Mesendoderm (in vitro differentiated cells): ENCODE results near the gene AMH.

Experiments
- DNase-seq: peaks from one replicate; pipeline ENCODE4 v3.0.0; 2013
- H2AK5ac ChIP-seq: 2 replicates; pipeline ENCODE4 v1.6.1; 2013; ENCODE audit warnings: low read length, inconsistent platforms
- H2BK120ac ChIP-seq: 2 replicates; pipeline ENCODE4 v1.6.1; 2013; ENCODE audit warnings: low read depth, mild to moderate bottlenecking, low read length, moderate library complexity, mixed read lengths
- H2BK15ac ChIP-seq: replicated peaks from 2 replicates; pipeline ENCODE4 v1.6.1; 2013; ENCODE audit warnings: low read depth, mild to moderate bottlenecking, moderate library complexity
- H2BK5ac ChIP-seq: 2 replicates; pipeline ENCODE4 v1.6.1; 2013; ENCODE audit warnings: low read length, inconsistent platforms
- H3K18ac ChIP-seq: 2 replicates; pipeline ENCODE4 v1.6.1; 2013; ENCODE audit warnings: mild to moderate bottlenecking, low read length, mixed read lengths
- H3K23ac ChIP-seq: one replicate; pipeline ENCODE4 v1.6.1; 2013; ENCODE audit warnings: low read length
- H3K27ac ChIP-seq: 2 replicates; pipeline ENCODE4 v1.5.1; 2013; ENCODE audit warnings: low read depth, mild to moderate bottlenecking, inconsistent platforms, low read length, moderate library complexity
- H3K27me3 ChIP-seq: 2 replicates; pipeline ENCODE4 v1.6.1; 2013; ENCODE audit warnings: low read length, control low read depth, mild to moderate bottlenecking, inconsistent platforms; ENCODE audit not compliant: insufficient read depth, poor library complexity
- H3K36me3 ChIP-seq: 2 replicates; pipeline ENCODE4 v1.6.1; 2013; ENCODE audit warnings: low read length, inconsistent platforms; ENCODE audit not compliant: control insufficient read depth, insufficient read depth
- H3K4ac ChIP-seq: one replicate; pipeline ENCODE4 v1.6.1; 2013; ENCODE audit warnings: low read depth, mild to moderate bottlenecking, low read length, moderate library complexity
- H3K4me1 ChIP-seq: 2 replicates; pipeline ENCODE4 v1.6.1; 2013; ENCODE audit warnings: low read depth, low read length, inconsistent platforms; ENCODE audit not compliant: control insufficient read depth
- H3K4me2 ChIP-seq: 2 replicates; pipeline ENCODE4 v1.6.1; 2013; ENCODE audit warnings: low read length
- H3K4me3 ChIP-seq: 2 replicates; pipeline ENCODE4 v1.5.1; 2013; ENCODE audit warnings: mild to moderate bottlenecking, low read length
- H3K56ac ChIP-seq: one replicate; pipeline ENCODE4 v1.6.1; 2013; ENCODE audit warnings: low read length
- H3K79me1 ChIP-seq: 2 replicates; pipeline ENCODE4 v1.6.1; 2013; ENCODE audit warnings: low read length, inconsistent platforms
- H3K79me2 ChIP-seq: 2 replicates; pipeline ENCODE4 v1.6.1; 2013; ENCODE audit warnings: mild to moderate bottlenecking, low read length; ENCODE audit not compliant: control insufficient read depth, insufficient read depth
- H3K9ac ChIP-seq: 2 replicates; pipeline ENCODE4 v1.6.1; 2013; ENCODE audit warnings: low read length, inconsistent platforms
- H4K5ac ChIP-seq: one replicate; pipeline ENCODE4 v1.6.1; 2013; ENCODE audit warnings: low read length
- H4K8ac ChIP-seq: one replicate; pipeline ENCODE4 v1.6.1; 2013; ENCODE audit warnings: low read depth, mild to moderate bottlenecking, control low read depth, low read length, moderate library complexity
- WGBS: extraction: QIAGEN DNeasy Blood & Tissue Kit; methylation state at CpG from one replicate; pipeline ENCODE4 v1.1.7; 2013; ENCODE audit warnings: low lambda C conversion rate, missing lambda C conversion rate; ENCODE audit not compliant: insufficient coverage; ENCODE audit errors: extremely low coverage; 5-methylcytosine and 5-hydroxymethylcytosine counted together

The AMH gene

DNA sequence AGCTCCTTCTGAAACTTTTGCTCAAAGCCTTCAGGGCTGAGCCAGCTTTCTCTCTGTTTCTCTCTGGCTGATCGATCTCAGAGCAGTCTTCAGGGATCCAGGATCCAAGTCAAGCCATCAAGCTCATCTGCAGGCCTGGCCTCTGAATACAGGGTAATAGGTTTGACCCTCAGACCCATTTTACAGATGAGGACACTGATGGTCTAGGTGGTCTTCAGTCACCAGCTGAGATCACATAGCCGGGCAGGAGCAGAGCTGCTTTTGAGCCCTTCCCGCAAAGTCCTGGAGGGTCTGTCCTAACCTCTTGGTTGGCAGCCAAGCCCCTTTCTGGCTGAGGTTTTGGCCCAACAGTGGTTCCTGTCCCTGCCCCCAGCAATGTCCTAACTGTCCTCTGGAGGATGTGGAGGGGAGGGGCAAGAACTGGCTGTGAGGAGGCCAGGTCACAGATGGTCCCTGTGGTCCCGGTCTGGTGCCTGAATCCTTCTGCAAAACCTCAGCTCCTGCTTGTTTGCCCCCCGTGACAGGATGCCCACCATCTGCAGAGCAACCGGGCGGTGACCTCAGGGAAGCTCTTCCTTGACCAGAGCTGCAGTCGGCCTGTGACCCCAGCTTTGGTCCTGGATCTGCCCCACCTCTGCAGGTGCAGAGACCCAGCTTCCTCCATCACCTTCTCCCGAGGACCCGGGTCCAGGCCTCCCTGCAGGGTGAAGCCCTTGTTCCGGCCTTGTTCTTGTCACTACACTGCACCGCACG is 38.6 kb downstream of the AMH start:
- Histone ChIP-seq H3K27me3 (peaks cover 29% of the 10 kb centered on the region), H4K5ac (no peak overlapping the region), H3K79me1 (no peaks in the 10 kb centered on the region), H3K56ac (no peak overlapping the region), H3K23ac (no peak overlapping the region), H3K27ac (no peak overlapping the region), H2AK5ac (no peak overlapping the region), H3K79me2 (no peaks in the 10 kb centered on the region), H3K4me2 (no peak overlapping the region), H3K4ac (no peak overlapping the region), H3K4me1 (no peaks in the 10 kb centered on the region), H4K8ac (no peak overlapping the region), H2BK15ac (no peak overlapping the region), H3K36me3 (no peaks in the 10 kb centered on the region), H3K18ac (no peak overlapping the region), H3K9ac (no peak overlapping the region), H2BK5ac (no peak overlapping the region), H3K4me3 (no peak overlapping the region), H2BK120ac (no peak overlapping the region)
- no peak for DNase-seq
- no CpG with 5 or more reads among the region's 13 CpGs for WGBS

GRCh38 chr19:2288338-2288817 is 39.3 kb downstream of the AMH start:
- Histone ChIP-seq H4K8ac (no peak overlapping the region), H3K27ac (no peak overlapping the region), H3K79me2 (no peaks in the 10 kb centered on the region), H3K56ac (no peak overlapping the region), H3K23ac (no peak overlapping the region), H2BK15ac (no peak overlapping the region), H3K79me1 (no peaks in the 10 kb centered on the region), H3K4me2 (no peak overlapping the region), H2BK120ac (no peak overlapping the region), H3K4me1 (no peaks in the 10 kb centered on the region), H3K18ac (no peak overlapping the region), H2BK5ac (no peak overlapping the region), H3K4ac (no peak overlapping the region), H4K5ac (no peak overlapping the region), H3K27me3 (peaks cover 29% of the 10 kb centered on the region), H3K9ac (no peak overlapping the region), H2AK5ac (no peak overlapping the region), H3K4me3 (no peak overlapping the region), H3K36me3 (no peaks in the 10 kb centered on the region)
- WGBS: no CpG with 5 or more reads among the region's 17 CpGs
- no peak for DNase-seq

- no peak overlapping the region for H3K9ac ChIP-seq
- no peak overlapping the region for H3K4me3 ChIP-seq
- no peak overlapping the region for H3K27ac ChIP-seq
- no peak overlapping the region for H2BK120ac ChIP-seq
- H3K79me2 ChIP-seq: no peaks in the 10 kb centered on the region
- H3K23ac ChIP-seq: no peak overlapping the region
- H4K8ac ChIP-seq: no peak overlapping the region
- H3K27me3 ChIP-seq: peaks cover 29% of the 10 kb centered on the region
- H3K4me2 ChIP-seq: no peak overlapping the region
- H3K18ac ChIP-seq: no peak overlapping the region
- H3K4ac ChIP-seq: no peak overlapping the region
- no peak overlapping the region for H2BK5ac ChIP-seq
- no CpG with 5 or more reads among the region's 28 CpGs for WGBS
- no peak overlapping the region for H4K5ac ChIP-seq
- H3K56ac ChIP-seq: no peak overlapping the region
- no peak overlapping the region for H2AK5ac ChIP-seq
- H3K36me3 ChIP-seq: no peaks in the 10 kb centered on the region
- H3K79me1 ChIP-seq: no peaks in the 10 kb centered on the region
- H3K4me1 ChIP-seq: no peaks in the 10 kb centered on the region
- DNase-seq: no peak
- H2BK15ac ChIP-seq: no peak overlapping the region
Observed at GRCh38 chr19:2288818-2289713, 39.9 kb downstream of the AMH start.

GRCh38 chr19:2289714-2290435 is 40.8 kb downstream of the AMH start:
- Histone ChIP-seq H3K18ac (no peak overlapping the region), H3K56ac (peak overlapping the region; percentile 42), H3K23ac (no peak overlapping the region), H3K79me1 (no peaks in the 10 kb centered on the region), H4K5ac (no peak overlapping the region), H3K36me3 (no peaks in the 10 kb centered on the region), H2BK15ac (no peak overlapping the region), H3K79me2 (no peaks in the 10 kb centered on the region), H3K4ac (no peak overlapping the region), H3K4me3 (no peak overlapping the region), H2BK120ac (no peak overlapping the region), H3K27me3 (peaks cover 29% of the 10 kb centered on the region), H3K4me2 (no peak overlapping the region), H3K4me1 (no peaks in the 10 kb centered on the region), H2BK5ac (no peak overlapping the region), H3K27ac (no peak overlapping the region), H2AK5ac (no peak overlapping the region), H4K8ac (no peak overlapping the region), H3K9ac (no peak overlapping the region)
- no CpG with 5 or more reads among the region's 74 CpGs for WGBS
- DNase-seq: no peak

- Histone ChIP-seq H3K27me3 (peaks cover 29% of the 10 kb centered on the region), H2BK120ac (no peak overlapping the region), H2BK15ac (no peak overlapping the region), H3K4me1 (no peaks in the 10 kb centered on the region), H3K4me2 (no peak overlapping the region), H3K79me2 (no peaks in the 10 kb centered on the region), H2BK5ac (no peak overlapping the region), H3K4ac (no peak overlapping the region), H3K18ac (no peak overlapping the region), H4K5ac (no peak overlapping the region), H3K36me3 (no peaks in the 10 kb centered on the region), H3K9ac (no peak overlapping the region), H3K4me3 (no peak overlapping the region), H2AK5ac (no peak overlapping the region), H3K79me1 (no peaks in the 10 kb centered on the region), H3K23ac (peak overlapping the region; percentile 80), H3K56ac (peak overlapping the region; percentile 42), H4K8ac (no peak overlapping the region), H3K27ac (no peak overlapping the region)
- no peak for DNase-seq
- no CpG with 5 or more reads among the region's 82 CpGs for WGBS
Observed at GRCh38 chr19:2290441-2291184, 41.5 kb downstream of the AMH start.
